T47D (cell line): ENCODE data around the gene BOC.

Experiments
- DNase-seq, 2 experiments: peaks; one replicate each; pipeline versions ENCODE4 v3.0.0 to v3.0.0-alpha.2; 2011 to 2012; ENCODE audit warnings: low read depth in 1 of 2, low spot score in 1 of 2
- JUND ChIP-seq: IDR thresholded peaks from 2 replicates; pipeline ENCODE4 v1.6.1; 2012; ENCODE audit warnings: low read depth
- in situ Hi-C: cut with HindIII; loops from 2 replicates; pipeline ENCODE4 v1.10.0; 2016; ENCODE audit warnings: low sequenced_read_pairs, low pct_unique_long_range_greater_than_20kb

The BOC gene

GRCh38 chr3:113174801-113175485 lies 36.4 kb upstream of the BOC start:
- in situ Hi-C loops: no loop called here
- no peak for DNase-seq
- no peak for TF ChIP-seq JUND

- DNase-seq: no peak
- in situ Hi-C loops: no loop called here
- TF ChIP-seq JUND: no peak
These were observed 33.8 kb upstream of the BOC start for GRCh38 chr3:113177526-113177925.

- in situ Hi-C loops: no loop called here
- TF ChIP-seq JUND: no peak
- DNase-seq: no peak
These were observed 32.0 kb upstream of the BOC start for GRCh38 chr3:113179235-113179824.

- DNase-seq: no peak
- no peak for TF ChIP-seq JUND
- in situ Hi-C loops: no loop called here
These were observed 27.4 kb upstream of the BOC start for GRCh38 chr3:113183748-113184661.

- TF ChIP-seq JUND: no peak
- DNase-seq: no peak
- in situ Hi-C loops: no loop called here
These were observed 26.0 kb upstream of the BOC start for GRCh38 chr3:113185194-113185835.

- TF ChIP-seq JUND: no peak
- in situ Hi-C loops: no loop called here
- no peak for DNase-seq
These were observed 24.8 kb upstream of the BOC start for GRCh38 chr3:113186566-113186965.

- in situ Hi-C loops: no loop called here
- DNase-seq: no peak
- TF ChIP-seq JUND: no peak
These were observed 18.1 kb upstream of the BOC start for GRCh38 chr3:113193288-113193687.

- in situ Hi-C loops: no loop called here
- no peak for DNase-seq
- no peak for TF ChIP-seq JUND
These were observed 17.6 kb upstream of the BOC start for GRCh38 chr3:113193719-113194118.

GRCh38 chr3:113194823-113195401 lies 16.4 kb upstream of the BOC start:
- TF ChIP-seq JUND: no peak
- DNase-seq: peak in 1 of 2 experiments; percentile 55
- in situ Hi-C loops: no loop called here

- DNase-seq: no peak
- TF ChIP-seq JUND: no peak
- in situ Hi-C loops: no loop called here
These were observed 11.0 kb upstream of the BOC start for GRCh38 chr3:113200351-113200750.

- no peak for DNase-seq
- no peak for TF ChIP-seq JUND
- in situ Hi-C loops: no loop called here
These were observed 10.4 kb upstream of the BOC start for GRCh38 chr3:113200946-113201345.

GRCh38 chr3:113204371-113204770 lies 7.0 kb upstream of the BOC start:
- no peak for DNase-seq
- TF ChIP-seq JUND: no peak
- in situ Hi-C loops: no loop called here
